B cell (primary cell): ENCODE results near the gene B9D1. TPM values are rescaled to one million over a fixed set of nuclear protein-coding genes. Genes with fewer than 3 reads are reported as not detected.

Source experiments
- ATAC-seq: fragments of 200-7000 bp; cut with Tn5 transposase; one replicate; pipeline ENCODE4 v1.10.0; 2021; ENCODE audit warnings: low read depth, mild to moderate bottlenecking, moderate number of reproducible peaks, moderate library complexity
- CTCF ChIA-PET: fragments of 350-600 bp; sonication (Branson Sonifier 250); formaldehyde crosslinking; loops from one replicate; lab custom pipeline; 2021; ENCODE audit warnings: antibody characterized with exemption, inconsistent platforms; lab: Charles Lee
- POLR2A ChIA-PET: fragments of 350-600 bp; sonication (Branson Sonifier 250); formaldehyde crosslinking; loops from one replicate; lab custom pipeline; 2021; ENCODE audit warnings: antibody characterized with exemption; lab: Charles Lee
- DNase-seq: peaks from one replicate; pipeline ENCODE4 v3.0.0; 2013
- H2AFZ ChIP-seq: 2 replicates; pipeline ENCODE4 v1.6.1; 2012; ENCODE audit warnings: mild to moderate bottlenecking, low read depth, low read length; ENCODE audit not compliant: insufficient read depth, poor library complexity, severe bottlenecking
- H3K27ac ChIP-seq, 2 donors: 1 replicate in 1 of 2; 2 replicates in 1 of 2; pipeline ENCODE4 v1.5.1; 2012 to 2013; ENCODE audit warnings: low read length in 2 of 2, mild to moderate bottlenecking in 2 of 2, moderate library complexity in 1 of 2
- H3K27me3 ChIP-seq, 4 experiments: fragments of 200-600 bp in 1 of 4; sonication (generic) in 1 of 4; replicated peaks in 1 of 4; 1 replicate in 2 of 4; 2 replicates in 2 of 4; pipeline versions ENCODE4 v1.6.1 to v1.7.0; 2013 to 2016; ENCODE audit warnings: low read length in 3 of 4, mild to moderate bottlenecking in 2 of 4, mixed read lengths in 1 of 4, moderate library complexity in 1 of 4; ENCODE audit not compliant: insufficient read depth in 4 of 4, control insufficient read depth in 3 of 4; ENCODE audit errors: control extremely low read depth in 1 of 4
- H3K36me3 ChIP-seq, 2 experiments: replicated peaks in 1 of 2; 1 replicate in 1 of 2; 2 replicates in 1 of 2; pipeline versions ENCODE4 v1.6.1 to v1.7.1; 2013; ENCODE audit warnings: low read length in 1 of 2; ENCODE audit not compliant: insufficient read depth in 2 of 2, control insufficient read depth in 1 of 2; ENCODE audit errors: control extremely low read depth in 1 of 2, extremely low read depth in 1 of 2
- H3K4me1 ChIP-seq, 2 donors: fragments of 200-600 bp in 1 of 2; sonication (generic) in 1 of 2; 1 replicate in 1 of 2; 2 replicates in 1 of 2; pipeline versions ENCODE4 v1.5.1 to v1.6.1; 2013 to 2017; ENCODE audit warnings: low read length in 2 of 2; ENCODE audit not compliant: control insufficient read depth in 2 of 2, insufficient read depth in 2 of 2
- H3K4me2 ChIP-seq: replicated peaks from 2 replicates; pipeline ENCODE3; 2012; ENCODE audit warnings: mild to moderate bottlenecking, low read depth, low read length; ENCODE audit not compliant: poor library complexity, severe bottlenecking
- H3K4me3 ChIP-seq, 5 experiments: fragments of 200-600 bp in 1 of 5; sonication (generic) in 1 of 5; 1 replicate in 3 of 5; 2 replicates in 2 of 5; pipeline versions ENCODE4 v1.5.1 to v1.7.0; 2011 to 2016; ENCODE audit warnings: low read length in 4 of 5, mild to moderate bottlenecking in 4 of 5, low read depth in 2 of 5, control low read depth in 1 of 5, moderate library complexity in 1 of 5; ENCODE audit not compliant: insufficient read depth in 1 of 5; ENCODE audit errors: control extremely low read depth in 1 of 5, extremely low read depth in 1 of 5
- H3K79me2 ChIP-seq: fragments of 200-600 bp; sonication (generic); one replicate; pipeline ENCODE4 v1.6.0; 2016; ENCODE audit warnings: low read length; ENCODE audit not compliant: control insufficient read depth, insufficient read depth
- H3K9ac ChIP-seq: fragments of 200-600 bp; sonication (generic); 2 replicates; pipeline ENCODE4 v1.6.1; 2017; ENCODE audit warnings: mild to moderate bottlenecking, low read length, moderate library complexity
- H3K9me3 ChIP-seq, 3 donors: one replicate each; pipeline versions ENCODE4 v1.6.1 to v1.7.1; 2013; ENCODE audit warnings: low read length in 2 of 3; ENCODE audit not compliant: control insufficient read depth in 2 of 3, insufficient read depth in 1 of 3; ENCODE audit errors: control extremely low read depth in 1 of 3
- H4K20me1 ChIP-seq: 2 replicates; pipeline ENCODE4 v1.6.0; 2012; ENCODE audit warnings: mild to moderate bottlenecking, low read length; ENCODE audit not compliant: insufficient read depth, control insufficient read depth, poor library complexity, severe bottlenecking
- H3K27ac Mint-ChIP-seq: one replicate; pipeline ENCODE4 v1.8.0; 2021; ENCODE audit warnings: mixed read lengths
- H3K27me3 Mint-ChIP-seq: one replicate; pipeline ENCODE4 v1.8.0; 2021; ENCODE audit warnings: mixed read lengths
- H3K4me1 Mint-ChIP-seq: one replicate; pipeline ENCODE4 v1.8.0; 2021; ENCODE audit warnings: mixed read lengths
- H3K4me3 Mint-ChIP-seq: one replicate; pipeline ENCODE4 v1.8.0; 2021; ENCODE audit warnings: mixed read lengths
- H3K9me3 Mint-ChIP-seq: one replicate; pipeline ENCODE4 v1.8.0; 2022; ENCODE audit warnings: mixed read lengths; ENCODE audit not compliant: insufficient read depth
- CTCF ChIP-seq: fragments of 200-600 bp; IDR thresholded peaks from one replicate; pipeline ENCODE4 v1.8.0; 2022; ENCODE audit warnings: antibody characterized with exemption, mild to moderate bottlenecking
- EZH2 ChIP-seq: IDR thresholded peaks from 2 replicates; pipeline ENCODE4 v1.6.1; 2012; ENCODE audit warnings: borderline replicate concordance, low read depth, mild to moderate bottlenecking, moderate library complexity, low read length; ENCODE audit not compliant: insufficient read depth, poor library complexity, severe bottlenecking
- WGBS: methylation state at CpG from one replicate; pipeline ENCODE4 v1.1.5; 2013; ENCODE audit warnings: missing lambda C conversion rate; ENCODE audit not compliant: insufficient coverage; 5-methylcytosine and 5-hydroxymethylcytosine counted together
- intact Hi-C: fragments of 100-400 bp; cut with micrococcal nuclease; formaldehyde crosslinking; loops from one replicate; pipeline ENCODE4 v1.10.0; 2022
- polyA plus RNA-seq: library from polyadenylated mRNA; depleted of rRNA; stranded (reverse); fragments of >200 nt; gene quantifications from 2 replicates; pipeline ENCODE4 v1.2.3, GENCODE V29; 2012
- total RNA-seq, 2 donors: library from RNA; stranded (reverse); fragments of 120-200 nt in 1 of 2; gene quantifications; 1 replicate in 1 of 2; 2 replicates in 1 of 2; pipeline versions ENCODE4 v1.2.3 to v1.2.4, GENCODE V29; 2013 to 2022

B9D1 gene
- total and polyA plus RNA-seq, 2 donors (not counting 1 experiment from before 2014, with no cell fraction given) = 2.5 to 6.9 TPM

DNA sequence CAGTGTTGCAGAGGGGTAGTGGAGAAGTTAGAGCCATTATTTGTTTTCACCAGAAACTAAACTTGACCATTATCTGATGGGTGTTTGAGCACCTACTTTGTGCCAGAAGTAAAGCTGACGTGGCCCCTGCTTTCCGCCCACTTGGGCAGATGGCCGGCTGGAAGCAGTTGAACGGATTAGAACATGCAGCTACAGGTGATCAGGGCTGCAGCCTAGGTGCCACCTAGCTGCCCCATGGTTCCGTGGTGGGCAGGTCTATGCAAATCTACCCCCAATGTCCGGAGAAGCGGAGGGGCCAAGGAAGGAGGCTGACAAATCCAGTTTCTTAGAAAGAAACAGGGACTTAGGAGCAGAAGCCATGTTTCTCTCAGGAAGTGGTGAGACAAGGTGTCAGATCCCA is 62.7 kb downstream of the B9D1 start:
- Mint-ChIP-seq H3K27ac (no peak overlapping the region), H3K4me1 (peaks cover 29% of the 10 kb centered on the region), H3K9me3 (no peaks in the 10 kb centered on the region), H3K4me3 (no peak overlapping the region), H3K27me3 (no peaks in the 10 kb centered on the region)
- Histone ChIP-seq H3K4me1 (peaks cover 28 to 32% of the 10 kb centered on the region in 2 donors), H3K79me2 (no peaks in the 10 kb centered on the region), H3K4me3 (no peak overlapping the region), H3K9ac (no peak overlapping the region), H2AFZ (no peak overlapping the region), H3K4me2 (no peak overlapping the region), H3K36me3 (no peaks in the 10 kb centered on the region), H3K27ac (no peak overlapping the region), H4K20me1 (peaks cover 13% of the 10 kb centered on the region), H3K9me3 (peaks cover 0 to 3% (median 0%) of the 10 kb centered on the region in 3 donors), H3K27me3 (peaks cover 0 to 12% (median 0%) of the 10 kb centered on the region in 4 experiments)
- ChIA-PET CTCF (interaction anchor here (0.6 to 1.8 kb wide), 3 partner anchors 23 to 54 kb away, joined by 3 to 4 read pairs (median 4); no protein-coding TSS in a partner anchor), POLR2A (interaction anchor here (0.5 to 0.6 kb wide), 2 partner anchors 55 to 369 kb away, joined by 4 to 8 read pairs; no protein-coding TSS in a partner anchor)
- ATAC-seq (no peak), DNase-seq (no peak)
- 97% methylated on average over 7 of the region's 7 CpGs for WGBS
- intact Hi-C loops = no loop called here
- no peak for TF ChIP-seq EZH2
- TF ChIP-seq CTCF = no peak

- Mint-ChIP-seq H3K27ac (no peak overlapping the region), H3K4me1 (peaks cover 28% of the 10 kb centered on the region), H3K4me3 (no peak overlapping the region), H3K27me3 (no peaks in the 10 kb centered on the region), H3K9me3 (no peaks in the 10 kb centered on the region)
- TF ChIP-seq EZH2 (no peak), CTCF (no peak)
- Histone ChIP-seq H3K79me2 (no peaks in the 10 kb centered on the region), H3K9ac (no peak overlapping the region), H3K4me2 (no peak overlapping the region), H3K27me3 (peaks cover 0 to 7% (median 0%) of the 10 kb centered on the region in 4 experiments), H3K4me3 (no peak overlapping the region), H3K4me1 (peaks cover 22 to 26% of the 10 kb centered on the region in 2 donors), H3K27ac (no peak overlapping the region), H4K20me1 (peaks cover 13% of the 10 kb centered on the region), H2AFZ (no peak overlapping the region), H3K9me3 (peaks cover 0 to 3% (median 0%) of the 10 kb centered on the region in 3 donors), H3K36me3 (no peaks in the 10 kb centered on the region)
- POLR2A ChIA-PET = interaction anchor here (0.6 kb wide), 1 partner anchor 22 kb away, joined by 13 read pairs; no protein-coding TSS in a partner anchor
- CTCF ChIA-PET = interaction anchor here (0.6 to 1.8 kb wide), 3 partner anchors 24 to 54 kb away, joined by 3 to 4 read pairs (median 4); no protein-coding TSS in a partner anchor
- intact Hi-C loops = no loop called here
- ATAC-seq (no peak), DNase-seq (no peak)
- WGBS = 87% methylated on average over 4 of the region's 4 CpGs
Observed at GRCh38 chr17:19299214-19299747, 63.2 kb downstream of the B9D1 start.
